ENCODE data around the gene NMRK2.
"Not testable (repeated sequence)": the region's sequence is repeated elsewhere in the genome, so short reads cannot be mapped to it uniquely, and the experiment has no call there.

Gene NMRK2

GRCh38 chr19:3932931-3933810, at the start of gene NMRK2:
Gene NMRK2, plus strand, starts transcription at chr19:3933069. Its CDS starts 603 bp downstream, at chr19:3933672.
- DNase-seq (ENCODE audit: extremely low read depth in 1 of 2, low read depth in 1 of 2): no peak

- no peak for DNase-seq (ENCODE audit: extremely low read depth in 1 of 2, low read depth in 1 of 2)
These were observed 42.3 kb upstream of the NMRK2 start for GRCh38 chr19:3890591-3890990.

GRCh38 chr19:3893509-3894179, 39.2 kb upstream of the NMRK2 start:
- no peak for DNase-seq (ENCODE audit: extremely low read depth in 1 of 2, low read depth in 1 of 2)

GRCh38 chr19:3894959-3895358, 37.9 kb upstream of the NMRK2 start:
- not testable (repeated sequence) for DNase-seq (ENCODE audit: extremely low read depth in 1 of 2, low read depth in 1 of 2)

GRCh38 chr19:3895788-3896187, 37.1 kb upstream of the NMRK2 start:
- no peak for DNase-seq (ENCODE audit: extremely low read depth in 1 of 2, low read depth in 1 of 2)

- no peak for DNase-seq (ENCODE audit: extremely low read depth in 1 of 2, low read depth in 1 of 2)
These were observed 34.9 kb upstream of the NMRK2 start for GRCh38 chr19:3897936-3898335.

- no peak for DNase-seq (ENCODE audit: extremely low read depth in 1 of 2, low read depth in 1 of 2)
These were observed 34.4 kb upstream of the NMRK2 start for GRCh38 chr19:3898426-3898825.

GRCh38 chr19:3899531-3900294, 33.2 kb upstream of the NMRK2 start:
- DNase-seq (ENCODE audit: extremely low read depth in 1 of 2, low read depth in 1 of 2): no peak

GRCh38 chr19:3902317-3902973, 30.4 kb upstream of the NMRK2 start:
- no peak for DNase-seq (ENCODE audit: extremely low read depth in 1 of 2, low read depth in 1 of 2)

- no peak for DNase-seq (ENCODE audit: extremely low read depth in 1 of 2, low read depth in 1 of 2)
These were observed 28.6 kb upstream of the NMRK2 start for GRCh38 chr19:3904233-3904632.

GRCh38 chr19:3907626-3908265, 25.1 kb upstream of the NMRK2 start:
- DNase-seq (ENCODE audit: extremely low read depth in 1 of 2, low read depth in 1 of 2): no peak

- no peak for DNase-seq (ENCODE audit: extremely low read depth in 1 of 2, low read depth in 1 of 2)
These were observed 24.4 kb upstream of the NMRK2 start for GRCh38 chr19:3908266-3909054.

- DNase-seq (ENCODE audit: extremely low read depth in 1 of 2, low read depth in 1 of 2): no peak
These were observed 22.8 kb upstream of the NMRK2 start for GRCh38 chr19:3910105-3910504.

- DNase-seq (ENCODE audit: extremely low read depth in 1 of 2, low read depth in 1 of 2): no peak
These were observed 18.7 kb upstream of the NMRK2 start for GRCh38 chr19:3914199-3914598.

GRCh38 chr19:3916033-3916432, 16.8 kb upstream of the NMRK2 start:
- DNase-seq (ENCODE audit: extremely low read depth in 1 of 2, low read depth in 1 of 2): no peak

- DNase-seq (ENCODE audit: extremely low read depth in 1 of 2, low read depth in 1 of 2): no peak
These were observed 13.1 kb upstream of the NMRK2 start for GRCh38 chr19:3919793-3920192.

GRCh38 chr19:3923096-3923758, 9.6 kb upstream of the NMRK2 start:
- DNase-seq (ENCODE audit: extremely low read depth in 1 of 2, low read depth in 1 of 2): no peak

GRCh38 chr19:3923912-3924311, 9.0 kb upstream of the NMRK2 start:
- no peak for DNase-seq (ENCODE audit: extremely low read depth in 1 of 2, low read depth in 1 of 2)

GRCh38 chr19:3931041-3931440, 1.8 kb upstream of the NMRK2 start:
- DNase-seq (ENCODE audit: extremely low read depth in 1 of 2, low read depth in 1 of 2): no peak
